HepG2 (cell line): ENCODE results near the gene TNS4. TPM values are rescaled to one million over a fixed set of nuclear protein-coding genes. Genes with fewer than 3 reads are reported as not detected.

Experiments used
- DR1 ChIP-seq: sonication (generic); formaldehyde crosslinking; IDR thresholded peaks from 2 replicates; pipeline ENCODE4 v1.8.0; 2021; ENCODE audit warnings: mild to moderate bottlenecking, missing genetic modification reagents, inconsistent platforms
- EEA1 ChIP-seq: sonication (generic); formaldehyde crosslinking; IDR thresholded peaks from 2 replicates; pipeline ENCODE4 v1.5.1; 2020; ENCODE audit warnings: mild to moderate bottlenecking, missing genetic modification reagents, borderline replicate concordance
- HMG20A ChIP-seq: IDR thresholded peaks from 2 replicates; pipeline ENCODE4 v1.6.1; 2016; ENCODE audit warnings: borderline replicate concordance
- LCORL ChIP-seq, 2 experiments: fragments of 450-650 bp in 1 of 2; sonication (generic) in 1 of 2; formaldehyde crosslinking in 1 of 2; IDR thresholded peaks; 2 replicates each; pipeline versions ENCODE4 v1.5.0 to v1.6.1; 2017 to 2020; ENCODE audit warnings: antibody characterized with exemption in 1 of 2, missing genetic modification reagents in 1 of 2
- REPIN1 ChIP-seq: sonication (generic); formaldehyde crosslinking; IDR thresholded peaks from 2 replicates; pipeline ENCODE4 v1.8.0; 2022; ENCODE audit warnings: missing genetic modification reagents, low read depth, mild to moderate bottlenecking, borderline replicate concordance
- ZNF446 ChIP-seq: sonication (generic); formaldehyde crosslinking; IDR thresholded peaks from 2 replicates; pipeline ENCODE4 v1.5.0; 2020; ENCODE audit warnings: mild to moderate bottlenecking, missing genetic modification reagents
- ZNF589 ChIP-seq: sonication (generic); formaldehyde crosslinking; conservative IDR thresholded peaks from 2 replicates; pipeline ENCODE4 v1.8.0; 2022; ENCODE audit warnings: mild to moderate bottlenecking, moderate library complexity, missing genetic modification reagents
- ZNF598 ChIP-seq: sonication (generic); formaldehyde crosslinking; IDR thresholded peaks from 2 replicates; pipeline ENCODE4 v1.5.1; 2020; ENCODE audit warnings: mild to moderate bottlenecking, missing genetic modification reagents, borderline replicate concordance
- ZNF747 ChIP-seq: sonication (generic); formaldehyde crosslinking; IDR thresholded peaks from 2 replicates; pipeline ENCODE4 v1.8.1; 2023; ENCODE audit warnings: missing genetic modification reagents, mild to moderate bottlenecking, borderline replicate concordance
- ZNF75D ChIP-seq: sonication (generic); formaldehyde crosslinking; IDR thresholded peaks from 2 replicates; pipeline ENCODE4 v1.8.1; 2023; ENCODE audit warnings: missing genetic modification reagents, mild to moderate bottlenecking, borderline replicate concordance
- polyA plus RNA-seq, 8 experiments: library from polyadenylated mRNA; depleted of rRNA in 3 of 8; stranded (reverse) in 7 of 8; unstranded in 1 of 8; fragments of >200 nt; fragmentation: Illumina TruSeq in 4 of 8; extraction: Trizol in 4 of 8; gene quantifications; 2 replicates each; pipeline versions ENCODE4 v1.2.1 to v1.2.3, GENCODE V29; 2011 to 2016; ENCODE audit warnings: low read depth in 4 of 8, missing spikeins in 1 of 8, mixed read lengths in 1 of 8; ENCODE audit not compliant: insufficient read depth in 1 of 8
- total RNA-seq, 5 experiments: library from RNA; depleted of rRNA; stranded (reverse); fragments of >200 nt; fragmentation: Illumina TruSeq; extraction: Trizol; gene quantifications; 2 replicates each; pipeline ENCODE4 v1.2.3, GENCODE V29; 2016; ENCODE audit warnings: low read depth in 1 of 5
- TF ChIP-seq, protein P1 (sequence below): sonication (generic); formaldehyde crosslinking; IDR thresholded peaks from 2 replicates; pipeline ENCODE4 v1.4.0; 2020; ENCODE audit warnings: missing genetic modification reagents
- TF ChIP-seq, protein P2 (sequence below): sonication (generic); formaldehyde crosslinking; IDR thresholded peaks from 2 replicates; pipeline ENCODE4 v1.4.0; 2020; ENCODE audit warnings: low read depth, mild to moderate bottlenecking, missing genetic modification reagents
- TF ChIP-seq, protein P3 (sequence below): sonication (generic); formaldehyde crosslinking; IDR thresholded peaks from 2 replicates; pipeline ENCODE4 v1.8.0; 2022; ENCODE audit warnings: mild to moderate bottlenecking, missing genetic modification reagents, borderline replicate concordance
- TF ChIP-seq, protein P4 (sequence below): sonication (generic); formaldehyde crosslinking; IDR thresholded peaks from 2 replicates; pipeline ENCODE4 v1.4.0; 2020; ENCODE audit warnings: missing genetic modification reagents
- TF ChIP-seq, protein P5 (sequence below): sonication (generic); formaldehyde crosslinking; IDR thresholded peaks from 2 replicates; pipeline ENCODE4 v1.4.0; 2020; ENCODE audit warnings: mild to moderate bottlenecking, missing genetic modification reagents, borderline replicate concordance

The TNS4 gene
- total and polyA plus RNA-seq, 2 of the 13 experiments (the other 11 are each of a cell fraction or from before 2014, with no cell fraction given) = 0.58 to 2.1 TPM

DNA sequence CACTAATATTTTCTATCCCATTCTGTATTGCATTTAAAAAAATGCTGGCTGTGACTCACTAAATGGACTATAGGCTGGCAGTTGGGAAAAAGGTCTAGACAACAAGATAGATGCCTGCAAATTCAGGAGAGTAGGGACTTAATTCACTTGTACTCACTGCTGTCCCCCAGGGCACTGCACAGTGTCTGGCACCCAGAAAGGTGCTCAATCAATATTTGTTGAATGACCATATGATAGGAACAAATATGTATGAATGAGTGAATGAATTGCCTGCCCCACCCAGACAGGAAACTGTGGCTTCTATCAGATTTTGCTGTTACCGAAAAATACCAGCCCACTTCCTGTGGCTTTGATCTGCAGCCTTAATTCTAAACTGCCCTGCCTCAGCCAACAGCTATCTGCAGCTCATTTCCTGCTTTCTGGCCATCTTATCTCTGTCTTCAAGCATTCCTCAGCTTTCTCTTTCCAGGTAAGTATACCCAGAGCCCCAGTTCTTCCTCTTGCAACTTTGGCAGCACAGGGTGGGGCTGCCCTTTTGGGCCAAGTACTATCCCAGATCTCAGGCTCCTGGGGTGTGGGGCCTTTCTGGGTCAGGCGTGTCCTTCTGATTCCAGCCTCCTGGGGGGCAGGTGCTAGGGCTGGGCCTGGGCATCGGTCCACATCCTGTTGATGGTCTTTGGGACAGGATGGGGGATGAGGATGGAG lies 15.3 kb upstream of the TNS4 start (continued):
- TF ChIP-seq, protein P1, sequence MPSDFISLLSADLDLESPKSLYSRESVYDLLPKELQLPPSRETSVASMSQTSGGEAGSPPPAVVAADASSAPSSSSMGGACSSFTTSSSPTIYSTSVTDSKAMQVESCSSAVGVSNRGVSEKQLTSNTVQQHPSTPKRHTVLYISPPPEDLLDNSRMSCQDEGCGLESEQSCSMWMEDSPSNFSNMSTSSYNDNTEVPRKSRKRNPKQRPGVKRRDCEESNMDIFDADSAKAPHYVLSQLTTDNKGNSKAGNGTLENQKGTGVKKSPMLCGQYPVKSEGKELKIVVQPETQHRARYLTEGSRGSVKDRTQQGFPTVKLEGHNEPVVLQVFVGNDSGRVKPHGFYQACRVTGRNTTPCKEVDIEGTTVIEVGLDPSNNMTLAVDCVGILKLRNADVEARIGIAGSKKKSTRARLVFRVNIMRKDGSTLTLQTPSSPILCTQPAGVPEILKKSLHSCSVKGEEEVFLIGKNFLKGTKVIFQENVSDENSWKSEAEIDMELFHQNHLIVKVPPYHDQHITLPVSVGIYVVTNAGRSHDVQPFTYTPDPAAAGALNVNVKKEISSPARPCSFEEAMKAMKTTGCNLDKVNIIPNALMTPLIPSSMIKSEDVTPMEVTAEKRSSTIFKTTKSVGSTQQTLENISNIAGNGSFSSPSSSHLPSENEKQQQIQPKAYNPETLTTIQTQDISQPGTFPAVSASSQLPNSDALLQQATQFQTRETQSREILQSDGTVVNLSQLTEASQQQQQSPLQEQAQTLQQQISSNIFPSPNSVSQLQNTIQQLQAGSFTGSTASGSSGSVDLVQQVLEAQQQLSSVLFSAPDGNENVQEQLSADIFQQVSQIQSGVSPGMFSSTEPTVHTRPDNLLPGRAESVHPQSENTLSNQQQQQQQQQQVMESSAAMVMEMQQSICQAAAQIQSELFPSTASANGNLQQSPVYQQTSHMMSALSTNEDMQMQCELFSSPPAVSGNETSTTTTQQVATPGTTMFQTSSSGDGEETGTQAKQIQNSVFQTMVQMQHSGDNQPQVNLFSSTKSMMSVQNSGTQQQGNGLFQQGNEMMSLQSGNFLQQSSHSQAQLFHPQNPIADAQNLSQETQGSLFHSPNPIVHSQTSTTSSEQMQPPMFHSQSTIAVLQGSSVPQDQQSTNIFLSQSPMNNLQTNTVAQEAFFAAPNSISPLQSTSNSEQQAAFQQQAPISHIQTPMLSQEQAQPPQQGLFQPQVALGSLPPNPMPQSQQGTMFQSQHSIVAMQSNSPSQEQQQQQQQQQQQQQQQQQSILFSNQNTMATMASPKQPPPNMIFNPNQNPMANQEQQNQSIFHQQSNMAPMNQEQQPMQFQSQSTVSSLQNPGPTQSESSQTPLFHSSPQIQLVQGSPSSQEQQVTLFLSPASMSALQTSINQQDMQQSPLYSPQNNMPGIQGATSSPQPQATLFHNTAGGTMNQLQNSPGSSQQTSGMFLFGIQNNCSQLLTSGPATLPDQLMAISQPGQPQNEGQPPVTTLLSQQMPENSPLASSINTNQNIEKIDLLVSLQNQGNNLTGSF (CRISPR knock-in tag) = no peak
- no peak for TF ChIP-seq ZNF747 (CRISPR knock-in tag)
- TF ChIP-seq, protein P2, sequence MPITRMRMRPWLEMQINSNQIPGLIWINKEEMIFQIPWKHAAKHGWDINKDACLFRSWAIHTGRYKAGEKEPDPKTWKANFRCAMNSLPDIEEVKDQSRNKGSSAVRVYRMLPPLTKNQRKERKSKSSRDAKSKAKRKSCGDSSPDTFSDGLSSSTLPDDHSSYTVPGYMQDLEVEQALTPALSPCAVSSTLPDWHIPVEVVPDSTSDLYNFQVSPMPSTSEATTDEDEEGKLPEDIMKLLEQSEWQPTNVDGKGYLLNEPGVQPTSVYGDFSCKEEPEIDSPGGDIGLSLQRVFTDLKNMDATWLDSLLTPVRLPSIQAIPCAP (CRISPR knock-in tag) = no peak
- TF ChIP-seq ZNF75D (CRISPR knock-in tag) = no peak
- no peak for TF ChIP-seq EEA1 (CRISPR knock-in tag)
- TF ChIP-seq LCORL (IDR thresholded peaks at IDR 0.05) = no peak
- no peak for TF ChIP-seq LCORL (CRISPR knock-in tag; IDR thresholded peaks at IDR 0.05)
- no peak for TF ChIP-seq DR1 (CRISPR knock-in tag)
- no peak for TF ChIP-seq ZNF589 (CRISPR knock-in tag)
- TF ChIP-seq, protein P3, sequence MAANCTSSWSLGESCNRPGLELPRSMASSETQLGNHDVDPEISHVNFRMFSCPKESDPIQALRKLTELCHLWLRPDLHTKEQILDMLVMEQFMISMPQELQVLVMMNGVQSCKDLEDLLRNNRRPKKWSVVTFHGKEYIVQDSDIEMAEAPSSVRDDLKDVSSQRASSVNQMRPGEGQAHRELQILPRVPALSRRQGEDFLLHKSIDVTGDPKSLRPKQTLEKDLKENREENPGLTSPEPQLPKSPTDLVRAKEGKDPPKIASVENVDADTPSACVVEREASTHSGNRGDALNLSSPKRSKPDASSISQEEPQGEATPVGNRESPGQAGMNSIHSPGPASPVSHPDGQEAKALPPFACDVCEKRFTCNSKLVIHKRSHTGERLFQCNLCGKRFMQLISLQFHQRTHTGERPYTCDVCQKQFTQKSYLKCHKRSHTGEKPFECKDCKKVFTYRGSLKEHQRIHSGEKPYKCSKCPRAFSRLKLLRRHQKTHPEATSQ (CRISPR knock-in tag) = no peak
- TF ChIP-seq HMG20A = peak; percentile 57; the same call in 1 of the 2 replicates
- TF ChIP-seq, protein P4, sequence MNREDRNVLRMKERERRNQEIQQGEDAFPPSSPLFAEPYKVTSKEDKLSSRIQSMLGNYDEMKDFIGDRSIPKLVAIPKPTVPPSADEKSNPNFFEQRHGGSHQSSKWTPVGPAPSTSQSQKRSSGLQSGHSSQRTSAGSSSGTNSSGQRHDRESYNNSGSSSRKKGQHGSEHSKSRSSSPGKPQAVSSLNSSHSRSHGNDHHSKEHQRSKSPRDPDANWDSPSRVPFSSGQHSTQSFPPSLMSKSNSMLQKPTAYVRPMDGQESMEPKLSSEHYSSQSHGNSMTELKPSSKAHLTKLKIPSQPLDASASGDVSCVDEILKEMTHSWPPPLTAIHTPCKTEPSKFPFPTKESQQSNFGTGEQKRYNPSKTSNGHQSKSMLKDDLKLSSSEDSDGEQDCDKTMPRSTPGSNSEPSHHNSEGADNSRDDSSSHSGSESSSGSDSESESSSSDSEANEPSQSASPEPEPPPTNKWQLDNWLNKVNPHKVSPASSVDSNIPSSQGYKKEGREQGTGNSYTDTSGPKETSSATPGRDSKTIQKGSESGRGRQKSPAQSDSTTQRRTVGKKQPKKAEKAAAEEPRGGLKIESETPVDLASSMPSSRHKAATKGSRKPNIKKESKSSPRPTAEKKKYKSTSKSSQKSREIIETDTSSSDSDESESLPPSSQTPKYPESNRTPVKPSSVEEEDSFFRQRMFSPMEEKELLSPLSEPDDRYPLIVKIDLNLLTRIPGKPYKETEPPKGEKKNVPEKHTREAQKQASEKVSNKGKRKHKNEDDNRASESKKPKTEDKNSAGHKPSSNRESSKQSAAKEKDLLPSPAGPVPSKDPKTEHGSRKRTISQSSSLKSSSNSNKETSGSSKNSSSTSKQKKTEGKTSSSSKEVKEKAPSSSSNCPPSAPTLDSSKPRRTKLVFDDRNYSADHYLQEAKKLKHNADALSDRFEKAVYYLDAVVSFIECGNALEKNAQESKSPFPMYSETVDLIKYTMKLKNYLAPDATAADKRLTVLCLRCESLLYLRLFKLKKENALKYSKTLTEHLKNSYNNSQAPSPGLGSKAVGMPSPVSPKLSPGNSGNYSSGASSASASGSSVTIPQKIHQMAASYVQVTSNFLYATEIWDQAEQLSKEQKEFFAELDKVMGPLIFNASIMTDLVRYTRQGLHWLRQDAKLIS (CRISPR knock-in tag) = no peak
- TF ChIP-seq REPIN1 (CRISPR knock-in tag) = no peak
- TF ChIP-seq ZNF446 (CRISPR knock-in tag) = no peak
- TF ChIP-seq, protein P5, sequence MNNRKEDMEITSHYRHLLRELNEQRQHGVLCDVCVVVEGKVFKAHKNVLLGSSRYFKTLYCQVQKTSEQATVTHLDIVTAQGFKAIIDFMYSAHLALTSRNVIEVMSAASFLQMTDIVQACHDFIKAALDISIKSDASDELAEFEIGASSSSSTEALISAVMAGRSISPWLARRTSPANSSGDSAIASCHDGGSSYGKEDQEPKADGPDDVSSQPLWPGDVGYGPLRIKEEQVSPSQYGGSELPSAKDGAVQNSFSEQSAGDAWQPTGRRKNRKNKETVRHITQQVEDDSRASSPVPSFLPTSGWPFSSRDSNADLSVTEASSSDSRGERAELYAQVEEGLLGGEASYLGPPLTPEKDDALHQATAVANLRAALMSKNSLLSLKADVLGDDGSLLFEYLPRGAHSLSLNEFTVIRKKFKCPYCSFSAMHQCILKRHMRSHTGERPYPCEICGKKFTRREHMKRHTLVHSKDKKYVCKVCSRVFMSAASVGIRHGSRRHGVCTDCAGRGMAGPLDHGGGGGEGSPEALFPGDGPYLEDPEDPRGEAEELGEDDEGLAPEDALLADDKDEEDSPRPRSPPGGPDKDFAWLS (CRISPR knock-in tag) = no peak
- no peak for TF ChIP-seq ZNF598 (CRISPR knock-in tag)
